ENCODE data around the gene STX12.

DNA sequence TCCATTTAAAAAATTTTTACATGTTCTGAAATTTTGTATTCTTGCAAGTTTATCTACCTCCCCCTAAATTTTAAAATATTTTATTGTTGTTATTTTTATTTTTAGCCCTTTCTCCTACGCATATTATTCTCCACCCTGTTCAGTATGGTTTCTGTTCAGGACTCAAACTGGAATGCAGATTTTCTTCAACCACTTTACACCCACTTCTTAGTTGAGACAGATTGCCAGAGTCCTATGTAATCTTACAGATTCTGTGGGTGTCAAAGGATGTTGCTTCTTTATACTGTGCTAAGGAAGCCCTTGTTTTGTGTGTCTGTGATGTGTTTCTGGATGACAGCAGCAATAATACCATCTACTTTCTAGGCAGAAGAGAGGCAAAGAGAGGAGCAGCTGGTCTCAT, 36.9 kb downstream of the STX12 start:
- TF ChIP-seq, protein P1, sequence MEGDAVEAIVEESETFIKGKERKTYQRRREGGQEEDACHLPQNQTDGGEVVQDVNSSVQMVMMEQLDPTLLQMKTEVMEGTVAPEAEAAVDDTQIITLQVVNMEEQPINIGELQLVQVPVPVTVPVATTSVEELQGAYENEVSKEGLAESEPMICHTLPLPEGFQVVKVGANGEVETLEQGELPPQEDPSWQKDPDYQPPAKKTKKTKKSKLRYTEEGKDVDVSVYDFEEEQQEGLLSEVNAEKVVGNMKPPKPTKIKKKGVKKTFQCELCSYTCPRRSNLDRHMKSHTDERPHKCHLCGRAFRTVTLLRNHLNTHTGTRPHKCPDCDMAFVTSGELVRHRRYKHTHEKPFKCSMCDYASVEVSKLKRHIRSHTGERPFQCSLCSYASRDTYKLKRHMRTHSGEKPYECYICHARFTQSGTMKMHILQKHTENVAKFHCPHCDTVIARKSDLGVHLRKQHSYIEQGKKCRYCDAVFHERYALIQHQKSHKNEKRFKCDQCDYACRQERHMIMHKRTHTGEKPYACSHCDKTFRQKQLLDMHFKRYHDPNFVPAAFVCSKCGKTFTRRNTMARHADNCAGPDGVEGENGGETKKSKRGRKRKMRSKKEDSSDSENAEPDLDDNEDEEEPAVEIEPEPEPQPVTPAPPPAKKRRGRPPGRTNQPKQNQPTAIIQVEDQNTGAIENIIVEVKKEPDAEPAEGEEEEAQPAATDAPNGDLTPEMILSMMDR (IDR thresholded peaks at IDR 0.05), result no peak
- no peak for TF ChIP-seq POLR2A (IDR thresholded peaks at IDR 0.05)

Measured in ovary (tissue), 3 donors.